H9 (cell line): ENCODE results near the gene CCL26. TPM values are rescaled to one million over a fixed set of nuclear protein-coding genes. Genes with fewer than 3 reads are reported as not detected.

Experiments used
- DNase-seq: peaks from one replicate; pipeline ENCODE4 v3.0.0-alpha.2; 2017
- H2AFZ ChIP-seq: one replicate; pipeline ENCODE4 v1.6.1; 2013; ENCODE audit warnings: mild to moderate bottlenecking, low read length, control low read depth, moderate library complexity
- H2AK5ac ChIP-seq: 2 replicates; pipeline ENCODE4 v1.6.1; 2013; ENCODE audit warnings: low read length, control low read depth, mixed read lengths; ENCODE audit not compliant: insufficient read length
- H2BK120ac ChIP-seq: one replicate; pipeline ENCODE4 v1.6.1; 2013; ENCODE audit warnings: low read depth, mild to moderate bottlenecking, low read length, control low read depth, inconsistent platforms; ENCODE audit not compliant: poor library complexity, severe bottlenecking
- H2BK12ac ChIP-seq: 2 replicates; pipeline ENCODE4 v1.6.1; 2013; ENCODE audit warnings: low read length, control low read depth, mixed read lengths, low read depth; ENCODE audit not compliant: insufficient read length
- H2BK15ac ChIP-seq: 2 replicates; pipeline ENCODE4 v1.6.1; 2013; ENCODE audit warnings: low read depth, low read length, control low read depth
- H2BK20ac ChIP-seq: one replicate; pipeline ENCODE4 v1.6.1; 2013; ENCODE audit warnings: low read depth, mild to moderate bottlenecking, low read length, control low read depth, inconsistent platforms; ENCODE audit not compliant: poor library complexity, severe bottlenecking
- H2BK5ac ChIP-seq: 2 replicates; pipeline ENCODE4 v1.6.1; 2013; ENCODE audit warnings: low read length, control low read depth, mixed read lengths; ENCODE audit not compliant: insufficient read length
- H3K14ac ChIP-seq: 2 replicates; pipeline ENCODE4 v1.6.1; 2013; ENCODE audit warnings: low read length, control low read depth; ENCODE audit not compliant: insufficient read depth
- H3K18ac ChIP-seq: 2 replicates; pipeline ENCODE4 v1.6.1; 2013; ENCODE audit warnings: low read depth, mild to moderate bottlenecking, mixed read lengths, low read length, control low read depth; ENCODE audit not compliant: insufficient read length
- H3K23ac ChIP-seq: 2 replicates; pipeline ENCODE4 v1.6.1; 2013; ENCODE audit warnings: low read length, control low read depth, mixed read lengths, low read depth; ENCODE audit not compliant: insufficient read length
- H3K23me2 ChIP-seq: 2 replicates; pipeline ENCODE4 v1.6.1; 2013; ENCODE audit warnings: low read depth, mild to moderate bottlenecking, mixed read lengths, low read length, control low read depth; ENCODE audit not compliant: insufficient read length, poor library complexity, severe bottlenecking
- H3K27ac ChIP-seq: 2 replicates; pipeline ENCODE4 v1.5.1; 2013; ENCODE audit warnings: low read length, control low read depth, mixed read lengths, low read depth; ENCODE audit not compliant: insufficient read length
- H3K27me3 ChIP-seq: 2 replicates; pipeline ENCODE4 v1.6.1; 2013; ENCODE audit warnings: low read length, control low read depth, inconsistent platforms; ENCODE audit not compliant: insufficient read depth
- H3K4ac ChIP-seq: 2 replicates; pipeline ENCODE4 v1.6.1; 2013; ENCODE audit warnings: low read depth, mild to moderate bottlenecking, control low read depth, inconsistent platforms, low read length, moderate library complexity
- H3K4me1 ChIP-seq: 2 replicates; pipeline ENCODE4 v1.6.1; 2013; ENCODE audit warnings: low read length, control low read depth, inconsistent platforms; ENCODE audit not compliant: insufficient read depth
- H3K4me2 ChIP-seq: 2 replicates; pipeline ENCODE4 v1.6.1; 2013; ENCODE audit warnings: low read length, control low read depth, mixed read lengths; ENCODE audit not compliant: insufficient read length, insufficient read depth
- H3K56ac ChIP-seq: 2 replicates; pipeline ENCODE4 v1.6.1; 2013; ENCODE audit warnings: low read depth, mild to moderate bottlenecking, mixed read lengths, low read length, control low read depth; ENCODE audit not compliant: insufficient read length
- H3K79me1 ChIP-seq: 2 replicates; pipeline ENCODE4 v1.6.1; 2013; ENCODE audit warnings: low read depth, mild to moderate bottlenecking, moderate library complexity, low read length, control low read depth, inconsistent platforms; ENCODE audit not compliant: insufficient read depth, poor library complexity, severe bottlenecking
- H3K79me2 ChIP-seq: 2 replicates; pipeline ENCODE4 v1.6.1; 2013; ENCODE audit warnings: low read length, control low read depth, inconsistent platforms; ENCODE audit not compliant: insufficient read depth
- H3K9ac ChIP-seq: 2 replicates; pipeline ENCODE4 v1.6.1; 2013; ENCODE audit warnings: low read length, control low read depth, mixed read lengths; ENCODE audit not compliant: insufficient read length; ENCODE audit errors: extremely low read depth
- H3K9me3 ChIP-seq: one replicate; pipeline ENCODE4 v1.6.1; 2013; ENCODE audit warnings: low read depth, low read length, inconsistent platforms; ENCODE audit not compliant: control insufficient read depth
- H3T11ph ChIP-seq: one replicate; pipeline ENCODE4 v1.6.1; 2013; ENCODE audit warnings: mild to moderate bottlenecking, low read length, control low read depth, inconsistent platforms
- H4K20me1 ChIP-seq: one replicate; pipeline ENCODE4 v1.6.1; 2013; ENCODE audit not compliant: control insufficient read depth, insufficient read length, insufficient read depth
- H4K5ac ChIP-seq: 2 replicates; pipeline ENCODE4 v1.6.1; 2013; ENCODE audit warnings: low read depth, mild to moderate bottlenecking, mixed read lengths, low read length, control low read depth; ENCODE audit not compliant: insufficient read length
- H4K8ac ChIP-seq: replicated peaks from 2 replicates; pipeline ENCODE4 v1.6.1; 2013; ENCODE audit warnings: low read length, control low read depth, mixed read lengths, low read depth; ENCODE audit not compliant: insufficient read length
- H4K91ac ChIP-seq: 2 replicates; pipeline ENCODE4 v1.6.1; 2013; ENCODE audit warnings: low read depth, mild to moderate bottlenecking, moderate library complexity, mixed read lengths, low read length, control low read depth; ENCODE audit not compliant: insufficient read length
- H3K27ac Mint-ChIP-seq, 3 experiments: 2 replicates in 2 of 3; 3 replicates in 1 of 3; pipeline ENCODE4 v1.8.0; 2020 to 2021; ENCODE audit warnings: mixed read lengths in 3 of 3, mild to moderate bottlenecking in 1 of 3, moderate library complexity in 1 of 3
- H3K27me3 Mint-ChIP-seq: 2 replicates; pipeline ENCODE4 v1.8.0; 2021; ENCODE audit warnings: low read depth, mild to moderate bottlenecking, moderate library complexity, mixed read lengths
- H3K36me3 Mint-ChIP-seq, 3 experiments: 2 replicates in 2 of 3; 3 replicates in 1 of 3; pipeline ENCODE4 v1.8.0; 2020 to 2021; ENCODE audit warnings: low read depth in 3 of 3, mixed read lengths in 3 of 3; ENCODE audit not compliant: insufficient read depth in 1 of 3
- H3K4me1 Mint-ChIP-seq, 2 experiments: 2 replicates each; pipeline ENCODE4 v1.8.0; 2020; ENCODE audit warnings: mixed read lengths in 2 of 2
- H3K4me3 Mint-ChIP-seq, 2 experiments: 2 replicates in 1 of 2; 3 replicates in 1 of 2; pipeline ENCODE4 v1.8.0; 2020 to 2021; ENCODE audit warnings: mild to moderate bottlenecking in 2 of 2, mixed read lengths in 2 of 2, moderate library complexity in 1 of 2
- H3K9me3 Mint-ChIP-seq, 2 experiments: 2 replicates in 1 of 2; 3 replicates in 1 of 2; pipeline ENCODE4 v1.8.0; 2020; ENCODE audit warnings: mild to moderate bottlenecking in 2 of 2, mixed read lengths in 2 of 2, moderate library complexity in 1 of 2
- CTCF ChIP-seq: fragments of 200-600 bp; sonication (generic); conservative IDR thresholded peaks from 3 replicates; pipeline ENCODE4 v1.8.0; 2021; ENCODE audit warnings: antibody characterized with exemption, mild to moderate bottlenecking
- WGBS: extraction: QIAGEN DNeasy Blood & Tissue Kit; methylation state at CpG from one replicate; pipeline ENCODE4 v1.1.7; 2013; ENCODE audit warnings: missing lambda C conversion rate, low lambda C conversion rate, mixed read lengths; ENCODE audit not compliant: insufficient read length; ENCODE audit errors: extremely low coverage; 5-methylcytosine and 5-hydroxymethylcytosine counted together
- total RNA-seq: library from RNA; stranded (reverse); gene quantifications from 2 replicates; pipeline ENCODE4 v1.2.1, GENCODE V29; 2021

The CCL26 gene
- total RNA-seq, 1 experiment from 2014 or later: 9.3 TPM

- no peak within 1 kb of the TSS for H3K4me3 Mint-ChIP-seq
- WGBS: no CpG with 5 or more reads among the region's 7 CpGs
- H3K36me3 Mint-ChIP-seq: no peaks in the 10 kb centered on the region
Observed at GRCh38 chr7:75813781-75814236, 41.8 kb upstream of the CCL26 start, which contains the start of gene CCL24. CCL24 (minus strand) TSS chr7:75813806; CDS start chr7:75813715, 91 bp downstream.

More at GRCh38 chr7:75813781-75814236, 41.8 kb upstream of the CCL26 start, which contains the start of gene CCL24:
- Histone ChIP-seq H3K4me2 (no peak within 1 kb of the TSS), H3K27ac (no peak within 1 kb of the TSS), H3K79me1 (no peaks in the 10 kb centered on the region), H3K4me1 (no peaks in the 10 kb centered on the region), H4K8ac (no peak within 1 kb of the TSS), H3K4ac (no peak within 1 kb of the TSS), H3T11ph (no peak within 1 kb of the TSS), H2BK120ac (no peak within 1 kb of the TSS), H2BK12ac (no peak within 1 kb of the TSS), H2AFZ (no peak within 1 kb of the TSS), H3K9ac (no peak within 1 kb of the TSS), H3K27me3 (no peaks in the 10 kb centered on the region), H2BK20ac (no peak within 1 kb of the TSS), H3K9me3 (no peaks in the 10 kb centered on the region), H4K91ac (no peak within 1 kb of the TSS), H2BK5ac (no peak within 1 kb of the TSS), H3K14ac (no peak within 1 kb of the TSS), H3K56ac (no peak within 1 kb of the TSS), H3K79me2 (no peaks in the 10 kb centered on the region), H4K20me1 (no peaks in the 10 kb centered on the region), H3K18ac (no peak within 1 kb of the TSS), H2BK15ac (no peak within 1 kb of the TSS), H4K5ac (no peak within 1 kb of the TSS), H2AK5ac (no peak within 1 kb of the TSS), H3K23me2 (no peaks in the 10 kb centered on the region), H3K23ac (no peak within 1 kb of the TSS)
- H3K27me3 Mint-ChIP-seq: peaks cover 7% of the 10 kb centered on the region
- DNase-seq: no peak
- no peak for TF ChIP-seq CTCF
- H3K27ac Mint-ChIP-seq: no peak within 1 kb of the TSS
- no peaks in the 10 kb centered on the region for H3K4me1 Mint-ChIP-seq
- no peaks in the 10 kb centered on the region for H3K9me3 Mint-ChIP-seq
